ENCODE results near the gene MCAM.

The MCAM gene

DNA sequence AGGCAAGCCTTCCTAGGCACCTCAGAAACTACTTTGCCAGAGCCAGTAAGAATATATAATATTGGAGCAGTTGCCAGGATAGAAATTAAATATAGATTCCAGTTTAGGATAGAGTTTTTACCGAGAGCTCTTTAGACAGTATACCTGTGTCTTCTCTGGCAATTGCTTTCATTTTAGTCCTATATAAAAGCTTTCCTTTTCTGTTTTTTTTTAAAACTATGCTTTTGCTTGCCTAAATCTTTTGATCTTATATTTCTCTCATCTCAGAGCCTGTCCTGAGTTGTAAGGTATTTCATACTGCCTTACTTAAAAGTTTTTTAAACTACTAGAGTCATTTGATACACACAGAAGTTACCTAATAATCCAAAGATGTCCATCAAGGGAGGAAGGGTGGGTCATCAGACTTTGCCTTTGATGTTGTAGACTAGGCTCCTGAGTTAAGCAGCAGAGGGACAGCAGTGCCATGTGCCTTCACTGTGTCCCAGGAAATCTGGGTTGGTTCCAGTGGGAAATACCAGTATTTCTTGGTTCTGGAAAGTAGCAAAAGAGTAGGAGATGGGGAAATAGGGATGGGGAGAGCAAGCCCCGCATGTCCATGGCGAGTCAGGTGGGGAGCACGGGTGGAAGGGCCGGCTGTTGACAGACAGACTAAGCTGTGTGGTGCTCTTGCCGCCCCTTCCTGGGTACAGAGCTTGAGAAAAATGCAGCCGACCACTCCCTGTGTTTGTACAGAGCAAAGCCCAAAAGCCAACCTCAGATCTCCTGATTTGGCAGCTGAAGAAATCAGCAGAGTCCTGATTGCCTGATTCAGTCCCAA lies 11.2 kb downstream of the MCAM start:
- no peak for DNase-seq

DNA sequence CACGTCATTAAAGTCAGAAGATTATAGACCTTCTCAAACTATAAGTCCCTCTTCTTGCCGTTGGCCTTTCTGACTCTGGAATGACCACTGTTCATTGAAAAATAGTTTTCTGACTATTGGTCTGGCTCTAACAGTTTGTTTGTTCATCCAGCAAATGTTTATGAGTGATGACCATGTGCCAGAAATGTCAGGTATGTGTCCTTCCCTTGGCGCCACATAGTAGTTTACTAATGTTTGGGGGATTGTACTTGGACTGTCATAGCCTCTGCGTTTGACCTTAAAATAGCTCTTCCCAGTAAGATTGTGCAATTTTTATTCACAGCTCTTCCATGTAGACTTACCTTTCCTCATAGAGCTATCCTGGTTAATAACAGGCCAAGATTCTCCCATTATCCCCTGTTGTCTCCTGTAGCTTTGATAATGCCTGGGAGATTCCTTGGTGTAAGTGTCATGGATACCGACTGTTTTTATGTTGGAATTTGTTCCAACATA lies 13.7 kb downstream of the MCAM start:
- DNase-seq = no peak

GRCh38 chr11:119300198-119300964 lies 16.5 kb downstream of the MCAM start:
- DNase-seq = peak; percentile 54

- no peak for DNase-seq
Measured at GRCh38 chr11:119299416-119299815, 17.5 kb downstream of the MCAM start.

GRCh38 chr11:119298726-119299125 lies 18.2 kb downstream of the MCAM start:
- DNase-seq = no peak

- DNase-seq = no peak
Measured at GRCh38 chr11:119297938-119298337, 19.0 kb downstream of the MCAM start.

DNA sequence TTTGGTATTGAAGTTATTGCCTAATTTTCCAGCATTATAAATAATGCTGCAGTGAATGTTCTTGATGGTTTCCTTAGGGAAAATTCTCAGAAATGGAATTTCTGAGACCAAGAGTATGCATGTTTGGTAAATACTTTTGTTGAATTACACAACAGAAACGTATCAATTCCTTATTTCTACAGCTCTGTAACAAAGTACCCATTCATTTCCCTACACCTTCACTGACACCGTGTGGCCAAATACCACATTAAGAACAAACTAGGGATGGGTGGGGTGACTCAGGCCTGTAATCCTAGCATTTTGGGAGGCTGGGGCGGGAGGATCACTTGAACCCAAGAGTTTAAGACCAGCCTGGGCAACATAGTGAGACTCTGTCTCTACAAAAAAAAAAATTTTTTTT lies 21.8 kb downstream of the MCAM start:
- no peak for DNase-seq

DNA sequence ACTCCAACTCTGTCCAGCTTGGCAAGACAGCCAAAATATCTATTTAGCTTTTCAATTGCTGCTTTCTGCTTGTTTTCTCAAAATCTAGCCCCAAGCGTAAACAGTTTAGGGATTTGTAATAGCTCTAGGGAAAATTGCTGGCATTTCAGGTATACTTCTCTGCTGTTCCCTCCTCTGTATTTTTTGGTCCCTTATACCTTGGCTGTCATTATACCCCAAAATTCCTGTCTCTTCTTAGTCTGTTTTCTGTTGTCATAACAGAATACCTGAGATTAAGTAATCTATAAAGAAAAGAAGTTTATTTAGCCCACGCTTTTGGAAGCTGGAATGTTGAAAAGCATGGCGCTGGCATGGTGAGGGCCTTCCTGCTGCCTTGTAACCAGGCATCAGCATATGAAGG lies 23.5 kb downstream of the MCAM start:
- no peak for DNase-seq

GRCh38 chr11:119290894-119291497 lies 25.9 kb downstream of the MCAM start:
- DNase-seq = no peak

GRCh38 chr11:119288219-119288618 lies 28.7 kb downstream of the MCAM start:
- no peak for DNase-seq

DNA sequence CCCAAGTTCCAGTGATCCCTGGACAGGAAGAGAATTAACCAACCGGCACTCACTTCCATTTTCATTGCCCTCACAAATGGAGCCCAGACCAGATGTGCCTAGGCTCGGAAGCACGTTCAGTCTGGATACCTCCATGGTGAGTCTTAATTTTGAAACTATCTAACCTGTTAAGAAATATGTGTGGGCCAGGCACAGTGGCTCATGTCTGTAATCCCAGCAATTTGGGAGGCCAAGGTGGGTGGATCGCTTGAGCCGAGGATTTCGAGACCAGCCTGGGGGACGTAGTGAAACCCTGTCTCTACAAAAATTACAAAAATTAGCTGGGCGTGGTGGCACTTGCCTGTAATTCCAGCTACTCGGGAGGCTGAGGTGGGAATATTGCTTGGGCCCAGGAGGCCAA lies 31.5 kb downstream of the MCAM start:
- DNase-seq = no peak

DNA sequence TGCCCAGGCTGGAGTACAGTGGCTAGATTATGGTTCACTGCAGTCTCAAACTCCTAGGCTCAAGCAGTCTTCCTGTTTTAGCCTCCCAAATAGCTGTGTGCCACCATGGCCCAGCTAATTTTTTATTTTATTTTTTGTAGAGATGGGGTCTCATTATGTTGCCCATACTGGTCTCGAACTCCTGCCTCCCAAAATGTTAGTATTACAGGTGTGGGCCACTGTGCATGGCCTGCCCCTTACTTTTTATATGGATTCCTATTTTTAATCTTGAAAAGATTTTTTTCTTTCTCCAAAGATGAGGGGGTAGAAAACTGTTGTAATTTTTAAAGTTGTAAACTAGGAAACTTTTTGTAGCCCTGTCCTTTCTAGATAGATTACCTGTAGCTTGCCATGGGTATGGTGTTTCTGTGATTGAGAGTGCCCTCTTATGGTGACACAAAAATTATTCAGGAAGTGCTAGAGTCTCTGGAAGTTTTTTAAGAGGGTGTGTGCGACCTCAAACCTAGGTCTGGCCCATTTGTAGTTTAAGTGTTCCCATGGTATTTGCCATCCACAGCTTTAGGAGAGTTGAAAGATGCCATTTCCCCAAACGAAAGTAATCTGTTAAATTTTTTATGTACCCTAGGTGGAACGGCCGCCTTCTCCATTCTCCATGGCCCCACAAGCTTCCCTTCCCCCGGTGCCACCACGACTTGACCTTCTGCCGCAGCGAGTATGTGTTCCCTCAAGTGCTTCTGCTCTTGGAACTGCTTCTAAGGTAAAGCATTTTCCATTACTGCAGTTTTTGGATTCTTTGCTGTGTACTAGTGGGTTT lies 32.4 kb downstream of the MCAM start:
- DNase-seq = peak; percentile 47

DNA sequence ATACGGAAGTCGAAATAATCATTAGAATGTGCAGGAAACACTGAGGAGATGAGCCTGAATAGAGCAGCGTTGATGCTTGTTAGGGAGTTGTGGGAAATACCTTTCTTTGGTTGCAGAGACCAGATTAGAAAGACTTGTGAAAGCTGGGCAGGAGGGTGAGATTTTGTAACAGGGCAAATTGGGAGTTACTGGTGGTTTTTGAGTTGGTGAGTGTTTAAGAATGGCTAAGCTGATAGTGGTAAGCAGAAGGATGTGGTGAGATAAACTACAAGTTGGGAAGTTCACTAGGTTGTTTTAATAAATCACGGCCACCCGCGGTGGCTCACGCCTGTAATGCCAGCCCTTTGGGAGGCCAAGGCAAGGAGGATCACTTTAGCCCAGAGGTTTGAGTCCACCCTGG lies 34.4 kb downstream of the MCAM start:
- no peak for DNase-seq

- DNase-seq = no peak
Measured at GRCh38 chr11:119277660-119278059, 39.3 kb downstream of the MCAM start.

GRCh38 chr11:119273721-119274120 lies 43.2 kb downstream of the MCAM start:
- DNase-seq = no peak

DNA sequence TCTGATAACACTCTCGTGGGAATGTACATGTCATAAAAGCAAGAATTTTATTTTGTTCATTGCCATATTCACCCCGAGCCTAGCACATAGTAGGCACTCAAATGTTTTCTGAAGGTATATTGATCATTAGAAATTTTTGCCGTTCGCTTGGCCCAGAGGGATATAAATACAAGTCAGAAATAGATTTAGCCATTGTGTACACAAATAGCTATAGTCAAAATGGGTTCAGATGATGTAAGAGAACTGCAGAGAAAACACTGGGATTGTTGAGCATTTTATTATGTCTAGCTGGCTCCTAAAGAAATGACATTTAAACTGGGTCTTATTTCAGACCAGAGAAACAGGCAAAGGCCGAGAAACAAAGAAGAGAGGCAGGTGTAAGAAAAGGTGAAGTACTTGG lies 49.3 kb downstream of the MCAM start:
- DNase-seq = no peak

- DNase-seq = no peak
Measured at GRCh38 chr11:119266517-119267255, 50.2 kb downstream of the MCAM start.

DNA sequence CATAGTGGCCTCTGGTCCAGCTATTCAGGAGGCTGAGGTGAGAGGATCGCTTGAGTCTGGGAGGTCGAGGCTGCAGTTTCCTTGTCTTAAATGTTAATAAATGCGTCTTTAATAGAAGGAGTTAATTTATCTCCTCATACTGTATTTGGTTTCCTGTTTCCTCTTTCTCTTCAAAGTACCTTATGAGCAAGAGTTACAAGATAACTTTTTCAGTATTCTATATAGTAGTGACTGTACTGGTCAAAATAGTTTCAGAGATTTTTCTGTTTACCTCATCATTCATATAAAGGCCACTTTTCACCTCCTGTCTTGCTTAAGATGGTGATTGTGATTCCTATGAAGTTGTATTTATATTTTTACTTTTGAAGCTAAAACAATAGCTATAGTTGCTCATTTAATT lies 50.9 kb downstream of the MCAM start:
- no peak for DNase-seq

DNA sequence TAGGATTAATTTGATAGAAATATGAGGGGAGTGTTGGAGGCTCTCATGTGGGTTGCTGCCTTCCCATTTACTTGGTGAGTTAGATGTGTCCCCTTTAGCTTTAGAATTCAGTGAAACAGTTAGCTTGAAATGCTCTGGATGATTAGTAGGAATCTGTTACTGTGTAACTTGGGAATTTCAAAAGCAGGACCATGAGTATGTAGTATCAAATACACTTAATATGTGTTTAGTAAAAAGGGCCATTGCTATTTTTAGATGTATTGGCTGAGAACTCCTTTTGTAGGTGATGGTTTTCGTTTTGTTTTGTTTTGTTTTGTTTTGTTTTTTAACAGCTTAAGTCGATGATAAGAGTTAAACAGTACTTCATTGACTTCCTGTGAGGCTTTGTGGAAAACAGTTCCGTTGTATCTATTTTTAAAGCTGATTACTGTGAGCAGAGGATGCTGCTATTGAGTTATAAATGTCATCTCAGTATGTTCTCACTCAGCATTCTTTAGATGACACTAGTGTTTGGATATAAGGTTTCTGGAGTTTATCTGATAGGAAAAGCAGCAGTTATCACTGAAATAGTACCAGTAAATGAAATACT lies 53.5 kb downstream of the MCAM start:
- no peak for DNase-seq

- no peak for DNase-seq
Measured at GRCh38 chr11:119262668-119263351, 54.1 kb downstream of the MCAM start.

DNA sequence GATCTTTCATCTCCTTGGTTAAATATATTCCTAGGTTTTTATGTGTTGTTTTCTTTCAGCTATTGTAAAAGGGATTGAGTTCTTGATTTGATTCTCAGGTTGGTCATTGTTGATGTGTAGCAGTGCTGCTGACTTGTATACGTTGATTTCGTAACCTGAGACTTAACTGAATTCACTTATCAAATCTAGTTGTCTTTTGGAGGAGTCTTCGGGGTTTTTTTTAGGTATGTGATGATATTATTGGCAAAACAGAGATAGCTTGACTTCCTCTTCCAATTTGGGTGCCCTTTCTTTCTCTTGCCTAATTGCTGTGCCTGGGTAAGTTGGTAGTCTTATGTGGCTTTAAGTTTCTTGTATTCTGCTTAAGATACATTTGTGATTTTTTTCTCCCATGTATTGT lies 57.9 kb downstream of the MCAM start:
- DNase-seq = no peak

Data from NCI-H82 (cell line).